Measurements from ENCODE around the gene TOM1L2.

The TOM1L2 gene

DNA sequence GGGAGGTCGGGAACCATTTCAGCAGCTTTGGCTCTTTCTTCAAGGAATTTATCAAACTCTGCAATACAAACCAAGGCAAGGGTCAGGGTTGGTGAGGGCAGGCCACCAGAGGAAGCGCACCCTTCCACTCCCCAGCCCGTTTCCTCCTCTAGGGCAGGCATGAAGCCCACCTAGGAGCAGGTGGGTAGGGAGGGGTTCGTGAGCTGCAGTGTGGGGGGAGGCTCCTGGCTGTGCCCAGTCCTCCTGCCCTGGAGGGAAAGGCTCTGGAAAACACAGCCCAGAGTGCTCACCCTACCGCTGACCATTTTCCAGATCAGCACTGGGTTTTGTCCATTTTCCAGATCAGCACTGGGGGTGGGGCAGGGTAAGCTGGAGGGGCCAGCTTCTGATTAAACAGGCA is 124.5 kb downstream of the TOM1L2 start:
- TF ChIP-seq, protein P1, sequence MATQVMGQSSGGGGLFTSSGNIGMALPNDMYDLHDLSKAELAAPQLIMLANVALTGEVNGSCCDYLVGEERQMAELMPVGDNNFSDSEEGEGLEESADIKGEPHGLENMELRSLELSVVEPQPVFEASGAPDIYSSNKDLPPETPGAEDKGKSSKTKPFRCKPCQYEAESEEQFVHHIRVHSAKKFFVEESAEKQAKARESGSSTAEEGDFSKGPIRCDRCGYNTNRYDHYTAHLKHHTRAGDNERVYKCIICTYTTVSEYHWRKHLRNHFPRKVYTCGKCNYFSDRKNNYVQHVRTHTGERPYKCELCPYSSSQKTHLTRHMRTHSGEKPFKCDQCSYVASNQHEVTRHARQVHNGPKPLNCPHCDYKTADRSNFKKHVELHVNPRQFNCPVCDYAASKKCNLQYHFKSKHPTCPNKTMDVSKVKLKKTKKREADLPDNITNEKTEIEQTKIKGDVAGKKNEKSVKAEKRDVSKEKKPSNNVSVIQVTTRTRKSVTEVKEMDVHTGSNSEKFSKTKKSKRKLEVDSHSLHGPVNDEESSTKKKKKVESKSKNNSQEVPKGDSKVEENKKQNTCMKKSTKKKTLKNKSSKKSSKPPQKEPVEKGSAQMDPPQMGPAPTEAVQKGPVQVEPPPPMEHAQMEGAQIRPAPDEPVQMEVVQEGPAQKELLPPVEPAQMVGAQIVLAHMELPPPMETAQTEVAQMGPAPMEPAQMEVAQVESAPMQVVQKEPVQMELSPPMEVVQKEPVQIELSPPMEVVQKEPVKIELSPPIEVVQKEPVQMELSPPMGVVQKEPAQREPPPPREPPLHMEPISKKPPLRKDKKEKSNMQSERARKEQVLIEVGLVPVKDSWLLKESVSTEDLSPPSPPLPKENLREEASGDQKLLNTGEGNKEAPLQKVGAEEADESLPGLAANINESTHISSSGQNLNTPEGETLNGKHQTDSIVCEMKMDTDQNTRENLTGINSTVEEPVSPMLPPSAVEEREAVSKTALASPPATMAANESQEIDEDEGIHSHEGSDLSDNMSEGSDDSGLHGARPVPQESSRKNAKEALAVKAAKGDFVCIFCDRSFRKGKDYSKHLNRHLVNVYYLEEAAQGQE (IDR thresholded peaks at IDR 0.05; ENCODE audit: insufficient replicate concordance, low read depth): no peak
- TF ChIP-seq GABPA (IDR thresholded peaks at IDR 0.05; ENCODE audit: low read depth) (no peak), SPI1 (IDR thresholded peaks at IDR 0.05; ENCODE audit: borderline replicate concordance, low read depth) (no peak), CTCF (IDR thresholded peaks at IDR 0.05; ENCODE audit: insufficient read depth, low read length) (no peak), POLR2AphosphoS5 (IDR thresholded peaks at IDR 0.05; ENCODE audit: low read depth) (no peak)
- no peak overlapping the region for H3K4me3 ChIP-seq (replicated peaks; ENCODE audit: insufficient read depth, low read length)
- no peak overlapping the region for H3K27ac ChIP-seq (replicated peaks)
- DNase-seq (ENCODE audit: low read depth in 1 of 2, low spot score in 1 of 2): no peak
- no peaks in the 10 kb centered on the region for H3K27me3 ChIP-seq (ENCODE audit: insufficient read depth, poor library complexity, severe bottlenecking)

GRCh38 chr17:17847118-17847689 is 125.0 kb downstream of the TOM1L2 start:
- H3K4me3 ChIP-seq (replicated peaks; ENCODE audit: insufficient read depth, low read length): no peak overlapping the region
- H3K27me3 ChIP-seq (ENCODE audit: insufficient read depth, poor library complexity, severe bottlenecking): no peaks in the 10 kb centered on the region
- no peak for DNase-seq (ENCODE audit: low read depth in 1 of 2, low spot score in 1 of 2)
- H3K27ac ChIP-seq (replicated peaks): no peak overlapping the region
- TF ChIP-seq POLR2AphosphoS5 (IDR thresholded peaks at IDR 0.05; ENCODE audit: low read depth) (no peak), SPI1 (IDR thresholded peaks at IDR 0.05; ENCODE audit: borderline replicate concordance, low read depth) (no peak), CTCF (IDR thresholded peaks at IDR 0.05; ENCODE audit: insufficient read depth, low read length) (no peak), GABPA (IDR thresholded peaks at IDR 0.05; ENCODE audit: low read depth) (no peak)
- TF ChIP-seq, protein P1 (IDR thresholded peaks at IDR 0.05; ENCODE audit: insufficient replicate concordance, low read depth): no peak

DNA sequence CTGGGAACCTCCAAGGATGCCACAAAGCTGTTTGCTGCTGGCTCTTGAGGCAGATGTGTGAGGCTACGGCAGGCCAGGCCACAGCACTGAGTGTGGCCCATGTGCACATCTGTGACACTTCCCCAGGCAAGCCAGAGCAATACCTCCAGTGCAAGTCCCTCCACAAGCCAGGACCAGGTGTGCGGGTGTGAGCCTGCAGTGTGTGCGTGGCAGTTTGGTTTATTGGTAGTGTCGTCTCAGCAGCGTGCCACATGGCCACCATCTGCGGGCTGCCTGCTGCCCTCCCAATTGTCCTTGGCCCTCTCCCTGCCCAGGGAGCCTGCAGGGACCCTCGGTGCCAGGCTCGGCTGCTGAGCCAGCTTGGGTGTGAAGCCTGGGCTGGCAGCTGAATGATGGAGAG is 125.6 kb downstream of the TOM1L2 start:
- TF ChIP-seq CTCF (IDR thresholded peaks at IDR 0.05; ENCODE audit: insufficient read depth, low read length) (no peak), GABPA (IDR thresholded peaks at IDR 0.05; ENCODE audit: low read depth) (no peak), SPI1 (IDR thresholded peaks at IDR 0.05; ENCODE audit: borderline replicate concordance, low read depth) (no peak), POLR2AphosphoS5 (IDR thresholded peaks at IDR 0.05; ENCODE audit: low read depth) (no peak)
- TF ChIP-seq, protein P1 (IDR thresholded peaks at IDR 0.05; ENCODE audit: insufficient replicate concordance, low read depth): no peak

More for the DNA sequence above, 125.6 kb downstream of the TOM1L2 start:
- Histone ChIP-seq H3K4me3 (replicated peaks; ENCODE audit: insufficient read depth, low read length) (no peak overlapping the region), H3K27ac (replicated peaks) (no peak overlapping the region), H3K27me3 (ENCODE audit: insufficient read depth, poor library complexity, severe bottlenecking) (no peaks in the 10 kb centered on the region)
- no peak for DNase-seq (ENCODE audit: low read depth in 1 of 2, low spot score in 1 of 2)
